Parathyroid adenoma (tissue), 2 donors: Measurements from ENCODE around the gene KLHDC8B.
"Not testable (repeated sequence)": the region's sequence is repeated elsewhere in the genome, so short reads cannot be mapped to it uniquely, and the experiment has no call there.

ENCODE experiments used
- H2AFZ ChIP-seq: fragments of 300-600 bp; sonication (generic); one replicate; pipeline ENCODE4 v1.7.0; 2017; ENCODE audit warnings: antibody characterized with exemption, mild to moderate bottlenecking
- H3K27ac ChIP-seq: fragments of 300-600 bp; sonication (generic); one replicate; pipeline ENCODE4 v1.7.0; 2017
- H3K27me3 ChIP-seq: fragments of 300-600 bp; sonication (generic); one replicate; pipeline ENCODE4 v1.7.0; 2017; ENCODE audit warnings: low read length; ENCODE audit not compliant: control insufficient read depth, insufficient read depth
- H3K36me3 ChIP-seq: fragments of 300-600 bp; sonication (generic); one replicate; pipeline ENCODE4 v1.7.0; 2017; ENCODE audit warnings: low read length; ENCODE audit not compliant: control insufficient read depth, insufficient read depth
- H3K4me1 ChIP-seq: fragments of 300-600 bp; sonication (generic); one replicate; pipeline ENCODE4 v1.7.0; 2017; ENCODE audit warnings: control low read depth
- H3K4me2 ChIP-seq: fragments of 300-600 bp; sonication (generic); one replicate; pipeline ENCODE4 v1.7.0; 2017; ENCODE audit warnings: low read length
- H3K4me3 ChIP-seq: fragments of 300-600 bp; sonication (generic); one replicate; pipeline ENCODE4 v1.7.0; 2017; ENCODE audit warnings: low read depth, low read length
- H3K79me2 ChIP-seq: fragments of 300-600 bp; sonication (generic); one replicate; pipeline ENCODE4 v1.7.0; 2017; ENCODE audit warnings: control low read depth
- H3K9ac ChIP-seq: fragments of 300-600 bp; sonication (generic); one replicate; pipeline ENCODE4 v1.7.0; 2017; ENCODE audit warnings: mild to moderate bottlenecking
- H3K9me3 ChIP-seq: fragments of 300-600 bp; sonication (generic); one replicate; pipeline ENCODE4 v1.7.0; 2017; ENCODE audit warnings: low read length; ENCODE audit not compliant: control insufficient read depth
- CTCF ChIP-seq: fragments of 300-600 bp; sonication (generic); IDR thresholded peaks from one replicate; pipeline ENCODE4 v1.7.0; 2017; ENCODE audit warnings: antibody characterized with exemption, mild to moderate bottlenecking
- donor health status: primary hyperparathyroidism.

Gene KLHDC8B

DNA sequence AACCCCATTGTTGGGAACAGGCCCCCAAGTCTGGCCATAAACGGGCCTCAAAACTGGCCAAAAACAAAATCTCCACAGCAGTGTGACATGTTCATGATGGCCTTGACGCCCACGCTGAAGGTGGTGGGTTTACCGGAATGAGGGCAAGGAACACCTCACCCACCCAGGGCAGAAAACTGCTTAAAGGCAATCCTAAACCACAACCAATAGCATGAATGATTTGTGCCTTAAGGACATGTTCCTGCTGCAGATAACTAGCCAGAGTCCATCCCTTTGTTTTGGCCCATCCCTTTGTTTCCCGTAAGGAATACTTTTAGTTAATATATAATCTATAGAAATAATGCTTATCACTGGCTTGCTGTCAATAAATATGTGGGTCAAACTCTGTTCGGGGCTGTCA, 47.7 kb downstream of the KLHDC8B start:
- H3K27ac ChIP-seq, result no peak overlapping the region
- no peak overlapping the region for H3K9ac ChIP-seq

DNA sequence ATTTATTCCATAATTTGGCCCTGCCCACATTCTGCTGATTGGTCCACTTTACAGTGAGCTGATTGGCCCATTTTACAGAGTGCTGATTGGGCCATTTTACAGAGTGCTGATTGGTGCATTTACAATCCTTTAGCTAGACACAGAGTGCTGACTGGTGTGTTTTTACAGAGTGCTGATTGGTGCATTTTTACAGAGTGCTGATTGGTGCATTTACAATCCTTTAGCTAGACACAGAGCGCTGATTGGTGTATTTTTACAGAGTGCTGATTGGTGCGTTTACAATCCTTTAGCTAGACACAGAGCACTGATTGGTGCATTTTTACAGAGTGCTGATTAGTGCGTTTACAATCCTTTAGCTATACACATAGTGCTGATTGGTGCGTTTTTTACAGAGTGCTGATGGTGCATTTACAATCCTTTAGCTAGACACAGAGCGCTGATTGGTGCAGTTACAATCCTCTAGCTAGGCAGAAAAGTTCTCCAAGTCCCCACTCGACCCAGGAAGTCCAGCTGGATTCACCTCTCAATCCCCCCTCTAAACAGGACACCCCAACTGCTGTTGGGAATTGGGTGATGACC, 49.7 kb downstream of the KLHDC8B start:
- H2AFZ ChIP-seq, H3K9me3 ChIP-seq, H3K4me2 ChIP-seq, H3K9ac ChIP-seq, H3K27me3 ChIP-seq, H3K4me3 ChIP-seq, H3K79me2 ChIP-seq, H3K36me3 ChIP-seq, H3K4me1 ChIP-seq, H3K27ac ChIP-seq: not testable (repeated sequence)

More for the DNA sequence above, 47.7 kb downstream of the KLHDC8B start:
- Histone ChIP-seq H3K4me3 (no peak overlapping the region), H3K36me3 (no peaks in the 10 kb centered on the region), H3K9me3 (no peaks in the 10 kb centered on the region), H3K79me2 (no peaks in the 10 kb centered on the region), H3K27me3 (no peaks in the 10 kb centered on the region), H2AFZ (no peak overlapping the region), H3K4me2 (no peak overlapping the region), H3K4me1 (no peaks in the 10 kb centered on the region)
- TF ChIP-seq CTCF, result no peak

- Histone ChIP-seq H3K9me3 (no peaks in the 10 kb centered on the region), H3K9ac (no peak overlapping the region), H3K27ac (no peak overlapping the region), H3K4me2 (no peak overlapping the region), H3K36me3 (no peaks in the 10 kb centered on the region), H3K4me3 (no peak overlapping the region), H3K4me1 (no peaks in the 10 kb centered on the region), H3K27me3 (no peaks in the 10 kb centered on the region), H3K79me2 (no peaks in the 10 kb centered on the region), H2AFZ (no peak overlapping the region)
- no peak for TF ChIP-seq CTCF
These were observed 50.6 kb downstream of the KLHDC8B start for GRCh38 chr3:49222002-49222401.
